ENCODE results near the gene GPR156. TPM values are rescaled to one million over a fixed set of nuclear protein-coding genes. Genes with fewer than 3 reads are reported as not detected.

Gene GPR156
- polyA plus RNA-seq, 1 experiment, result 0.44 TPM

- no peak overlapping the region for H3K4me3 ChIP-seq (ENCODE audit: low read depth, low read length)
- H3K27me3 ChIP-seq (ENCODE audit: control insufficient read depth, insufficient read depth, low read length), result no peaks in the 10 kb centered on the region; the same call in 1 of the 2 replicates
- CTCF ChIA-PET, result interaction anchor here (1.0 kb wide), 1 partner anchor 31 kb away, joined by 4 read pairs; no protein-coding TSS in a partner anchor
- no peaks in the 10 kb centered on the region for H3K36me3 ChIP-seq (ENCODE audit: control insufficient read depth, insufficient read depth, low read length)
- no peak for DNase-seq (ENCODE audit: low read depth)
- POLR2A ChIA-PET, result no interaction called here
- TF ChIP-seq CTCF (IDR thresholded peaks at IDR 0.05; ENCODE audit: insufficient read depth, low read depth, low read length), result no peak
Observed at GRCh38 chr3:120274739-120275167, 10.3 kb downstream of the GPR156 start.

GRCh38 chr3:120272286-120272685 lies 12.7 kb downstream of the GPR156 start:
- TF ChIP-seq CTCF (IDR thresholded peaks at IDR 0.05; ENCODE audit: insufficient read depth, low read depth, low read length), result no peak
- ChIA-PET POLR2A (no interaction called here), CTCF (interaction anchor here (0.9 to 1.1 kb wide), 2 partner anchors 11 to 523 kb away, joined by 3 read pairs; no protein-coding TSS in a partner anchor)
- DNase-seq (ENCODE audit: low read depth), result no peak
- Histone ChIP-seq H3K4me3 (ENCODE audit: low read depth, low read length) (no peak overlapping the region), H3K27me3 (ENCODE audit: control insufficient read depth, insufficient read depth, low read length) (no peaks in the 10 kb centered on the region; the same call in 1 of the 2 replicates), H3K36me3 (ENCODE audit: control insufficient read depth, insufficient read depth, low read length) (no peaks in the 10 kb centered on the region)

- Histone ChIP-seq H3K36me3 (ENCODE audit: control insufficient read depth, insufficient read depth, low read length) (no peaks in the 10 kb centered on the region), H3K27me3 (ENCODE audit: control insufficient read depth, insufficient read depth, low read length) (peaks cover 2% of the 10 kb centered on the region), H3K4me3 (ENCODE audit: low read depth, low read length) (no peak overlapping the region)
- CTCF ChIA-PET, result interaction anchor here (1.7 kb wide), 1 partner anchor 21 kb away, joined by 6 read pairs; no protein-coding TSS in a partner anchor
- POLR2A ChIA-PET, result no interaction called here
- TF ChIP-seq CTCF (IDR thresholded peaks at IDR 0.05; ENCODE audit: insufficient read depth, low read depth, low read length), result no peak
- no peak for DNase-seq (ENCODE audit: low read depth)
Observed at GRCh38 chr3:120265989-120266388, 19.0 kb downstream of the GPR156 start.

GRCh38 chr3:120264963-120265362 lies 20.1 kb downstream of the GPR156 start:
- H3K27me3 ChIP-seq (ENCODE audit: control insufficient read depth, insufficient read depth, low read length), result peaks cover 2% of the 10 kb centered on the region
- DNase-seq (ENCODE audit: low read depth), result no peak
- TF ChIP-seq CTCF (IDR thresholded peaks at IDR 0.05; ENCODE audit: insufficient read depth, low read depth, low read length), result no peak
- H3K4me3 ChIP-seq (ENCODE audit: low read depth, low read length), result no peak overlapping the region
- POLR2A ChIA-PET, result no interaction called here
- no peaks in the 10 kb centered on the region for H3K36me3 ChIP-seq (ENCODE audit: control insufficient read depth, insufficient read depth, low read length)
- CTCF ChIA-PET, result interaction anchor here (1.7 kb wide), 1 partner anchor 20 kb away, joined by 6 read pairs; no protein-coding TSS in a partner anchor

- POLR2A ChIA-PET, result no interaction called here
Observed at GRCh38 chr3:120263792-120264191, 21.2 kb downstream of the GPR156 start.

More at GRCh38 chr3:120263792-120264191, 21.2 kb downstream of the GPR156 start:
- CTCF ChIA-PET, result interaction anchor here (1.3 kb wide), 2 partner anchors 20 to 295 kb away, joined by 3 read pairs; no protein-coding TSS in a partner anchor
- TF ChIP-seq CTCF (IDR thresholded peaks at IDR 0.05; ENCODE audit: insufficient read depth, low read depth, low read length), result no peak
- Histone ChIP-seq H3K27me3 (ENCODE audit: control insufficient read depth, insufficient read depth, low read length) (peaks cover 2% of the 10 kb centered on the region), H3K4me3 (ENCODE audit: low read depth, low read length) (no peak overlapping the region), H3K36me3 (ENCODE audit: control insufficient read depth, insufficient read depth, low read length) (no peaks in the 10 kb centered on the region)
- DNase-seq (ENCODE audit: low read depth), result no peak
